Activated CD8-positive, alpha-beta T cell treated with anti-CD3 and anti-CD28 coated beads for 36 hours (primary cell): ENCODE data around the gene VWA5A. TPM values are rescaled to one million over a fixed set of nuclear protein-coding genes. Genes with fewer than 3 reads are reported as not detected.
A peak's percentile ranks its signal among the peaks of the same experiment; 100 is the strongest.

Experiments used
- ATAC-seq: fragments of 200-7000 bp; cut with Tn5 transposase; one replicate; pipeline ENCODE4 v1.10.0; 2021; ENCODE audit warnings: mild to moderate bottlenecking, moderate library complexity
- CTCF ChIA-PET: fragments of 350-600 bp; sonication (Branson Sonifier 250); formaldehyde crosslinking; loops from one replicate; lab custom pipeline; 2021; ENCODE audit warnings: antibody characterized with exemption; lab: Charles Lee
- POLR2A ChIA-PET: fragments of 350-600 bp; sonication (Branson Sonifier 250); formaldehyde crosslinking; loops from one replicate; lab custom pipeline; 2021; ENCODE audit warnings: antibody characterized with exemption; lab: Charles Lee
- DNase-seq: peaks from one replicate; pipeline ENCODE4 v3.0.0-alpha.2; 2020
- H3K27ac Mint-ChIP-seq: one replicate; pipeline ENCODE4 v1.8.0; 2021; ENCODE audit warnings: mild to moderate bottlenecking, mixed read lengths
- H3K27me3 Mint-ChIP-seq: one replicate; pipeline ENCODE4 v1.8.0; 2021; ENCODE audit warnings: mixed read lengths
- H3K36me3 Mint-ChIP-seq: one replicate; pipeline ENCODE4 v1.8.0; 2021; ENCODE audit warnings: low read depth, mixed read lengths
- H3K4me1 Mint-ChIP-seq: one replicate; pipeline ENCODE4 v1.8.0; 2021; ENCODE audit warnings: low read depth, mixed read lengths
- H3K4me3 Mint-ChIP-seq: one replicate; pipeline ENCODE4 v1.8.0; 2021; ENCODE audit warnings: mild to moderate bottlenecking, moderate library complexity, mixed read lengths
- H3K9me3 Mint-ChIP-seq: one replicate; pipeline ENCODE4 v1.8.0; 2021; ENCODE audit warnings: mixed read lengths
- intact Hi-C: fragments of 100-400 bp; cut with micrococcal nuclease; formaldehyde crosslinking; loops from one replicate; pipeline ENCODE4 v1.10.0; 2022
- total RNA-seq, 2 experiments: library from RNA; stranded (reverse); gene quantifications; one replicate each; pipeline ENCODE4 v1.2.3, GENCODE V29; 2021
- TF ChIP-seq, protein P1 (sequence below): fragments of 200-600 bp; IDR thresholded peaks from one replicate; pipeline ENCODE4 v1.8.0; 2022; ENCODE audit warnings: antibody characterized with exemption, mild to moderate bottlenecking

Gene VWA5A
- total RNA-seq, 2 experiments from 2014 or later = 4.4 TPM

- intact Hi-C loops = no loop called here
- TF ChIP-seq, protein P1, sequence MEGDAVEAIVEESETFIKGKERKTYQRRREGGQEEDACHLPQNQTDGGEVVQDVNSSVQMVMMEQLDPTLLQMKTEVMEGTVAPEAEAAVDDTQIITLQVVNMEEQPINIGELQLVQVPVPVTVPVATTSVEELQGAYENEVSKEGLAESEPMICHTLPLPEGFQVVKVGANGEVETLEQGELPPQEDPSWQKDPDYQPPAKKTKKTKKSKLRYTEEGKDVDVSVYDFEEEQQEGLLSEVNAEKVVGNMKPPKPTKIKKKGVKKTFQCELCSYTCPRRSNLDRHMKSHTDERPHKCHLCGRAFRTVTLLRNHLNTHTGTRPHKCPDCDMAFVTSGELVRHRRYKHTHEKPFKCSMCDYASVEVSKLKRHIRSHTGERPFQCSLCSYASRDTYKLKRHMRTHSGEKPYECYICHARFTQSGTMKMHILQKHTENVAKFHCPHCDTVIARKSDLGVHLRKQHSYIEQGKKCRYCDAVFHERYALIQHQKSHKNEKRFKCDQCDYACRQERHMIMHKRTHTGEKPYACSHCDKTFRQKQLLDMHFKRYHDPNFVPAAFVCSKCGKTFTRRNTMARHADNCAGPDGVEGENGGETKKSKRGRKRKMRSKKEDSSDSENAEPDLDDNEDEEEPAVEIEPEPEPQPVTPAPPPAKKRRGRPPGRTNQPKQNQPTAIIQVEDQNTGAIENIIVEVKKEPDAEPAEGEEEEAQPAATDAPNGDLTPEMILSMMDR = no peak
Measured at GRCh38 chr11:124101737-124102136, 13.5 kb upstream of the VWA5A start.

DNA sequence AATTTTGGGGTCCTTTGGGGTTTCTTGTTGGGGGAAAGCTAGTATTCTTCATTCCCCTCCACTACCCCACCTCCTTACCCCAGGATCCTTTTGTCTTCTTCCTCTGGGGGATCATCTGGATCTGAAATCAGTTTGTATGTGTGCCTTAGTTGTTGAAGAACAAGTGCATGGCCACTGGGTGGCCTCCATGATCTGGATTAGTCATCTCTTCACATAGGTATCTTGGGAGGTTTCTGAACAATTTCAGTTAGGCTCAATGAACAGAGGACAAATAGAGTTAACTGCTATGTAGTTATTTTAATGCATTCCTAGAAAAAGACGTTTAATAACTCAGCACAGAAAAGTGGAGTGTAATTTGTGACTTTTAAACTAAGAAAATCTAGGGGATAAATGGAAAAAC, 7.1 kb upstream of the VWA5A start:
- ChIA-PET CTCF (no interaction called here), POLR2A (no interaction called here)
- H3K4me3 Mint-ChIP-seq = no peak overlapping the region
- no peaks in the 10 kb centered on the region for H3K4me1 Mint-ChIP-seq
- intact Hi-C loops = no loop called here
- DNase-seq = peak; percentile 43
- peaks cover 17% of the 10 kb centered on the region for H3K27me3 Mint-ChIP-seq
- H3K27ac Mint-ChIP-seq = no peak overlapping the region
- H3K9me3 Mint-ChIP-seq = no peaks in the 10 kb centered on the region
- TF ChIP-seq, protein P1 = no peak
- no peak for ATAC-seq
- no peaks in the 10 kb centered on the region for H3K36me3 Mint-ChIP-seq

More at GRCh38 chr11:124101737-124102136, 13.5 kb upstream of the VWA5A start:
- Mint-ChIP-seq H3K36me3 (no peaks in the 10 kb centered on the region), H3K27ac (no peak overlapping the region), H3K4me3 (no peak overlapping the region), H3K9me3 (no peaks in the 10 kb centered on the region), H3K4me1 (no peaks in the 10 kb centered on the region), H3K27me3 (peaks cover 25% of the 10 kb centered on the region)
- ChIA-PET POLR2A (no interaction called here), CTCF (interaction anchor here (0.9 kb wide), 1 partner anchor 30 kb away, joined by 3 read pairs; no protein-coding TSS in a partner anchor)
- DNase-seq (no peak), ATAC-seq (no peak)

DNA sequence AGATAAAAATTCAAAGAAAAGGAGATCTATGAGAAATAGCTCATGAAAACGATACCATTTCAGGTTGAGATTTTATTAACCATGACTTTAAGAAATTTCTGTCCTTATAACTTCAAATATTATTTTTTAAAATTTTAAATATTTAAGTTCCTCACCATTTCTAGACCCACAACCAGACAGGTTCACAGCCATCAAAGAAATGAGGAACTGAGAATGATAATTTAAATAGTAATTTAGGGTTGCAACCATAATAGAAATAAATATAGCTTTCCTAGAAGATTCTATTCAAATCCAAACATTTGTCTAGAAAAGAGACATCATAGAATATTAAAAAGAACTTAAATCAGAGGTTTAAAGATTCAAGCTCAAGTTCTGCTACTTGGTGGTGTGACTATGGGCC, 5.9 kb upstream of the VWA5A start:
- Mint-ChIP-seq H3K27me3 (peaks cover 20% of the 10 kb centered on the region), H3K9me3 (no peaks in the 10 kb centered on the region), H3K36me3 (no peaks in the 10 kb centered on the region), H3K4me3 (no peak overlapping the region), H3K27ac (no peak overlapping the region), H3K4me1 (no peaks in the 10 kb centered on the region)
- CTCF ChIA-PET = interaction anchor here (0.6 kb wide), 1 partner anchor 71 kb away, joined by 3 read pairs; no protein-coding TSS in a partner anchor
- DNase-seq (no peak), ATAC-seq (no peak)
- POLR2A ChIA-PET = no interaction called here
- TF ChIP-seq, protein P1 = no peak
- intact Hi-C loops = no loop called here

GRCh38 chr11:124110201-124110600, 5.0 kb upstream of the VWA5A start:
- ChIA-PET CTCF (no interaction called here), POLR2A (no interaction called here)
- Mint-ChIP-seq H3K27ac (no peak overlapping the region), H3K4me1 (no peaks in the 10 kb centered on the region), H3K27me3 (peaks cover 17% of the 10 kb centered on the region), H3K4me3 (no peak overlapping the region), H3K9me3 (no peaks in the 10 kb centered on the region), H3K36me3 (no peaks in the 10 kb centered on the region)
- TF ChIP-seq, protein P1 = no peak
- ATAC-seq (no peak), DNase-seq (no peak)
- intact Hi-C loops = loop anchor here (10.0 kb wide), 1 partner anchor 85 kb away; no protein-coding TSS in a partner anchor

DNA sequence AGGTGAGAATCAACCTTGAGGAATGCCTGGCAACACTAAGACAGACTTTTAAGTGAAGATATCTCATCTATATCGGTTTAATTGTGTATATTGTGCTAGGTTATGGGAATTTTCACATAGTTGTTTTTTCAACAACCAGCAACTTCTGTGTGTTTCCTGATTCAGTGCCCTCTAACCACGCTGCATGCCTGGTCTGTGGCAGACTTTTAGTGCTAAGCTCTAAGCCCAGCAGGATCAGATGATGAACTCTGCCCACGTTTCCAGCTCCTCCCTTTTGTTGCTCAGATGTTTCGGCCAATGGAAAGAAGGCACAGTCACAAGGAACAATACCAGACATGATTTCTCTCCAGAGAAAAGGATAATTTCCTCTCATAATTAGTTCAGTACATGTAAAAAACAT, 1.4 kb upstream of the VWA5A start:
- ChIA-PET POLR2A (no interaction called here), CTCF (interaction anchor here (0.8 to 2.5 kb wide), 3 partner anchors 45 to 81 kb away, joined by 3 to 13 read pairs (median 4); no protein-coding TSS in a partner anchor)
- H3K4me3 Mint-ChIP-seq = no peak overlapping the region
- intact Hi-C loops = loop anchor here (10.0 kb wide), 1 partner anchor 81 kb away; no protein-coding TSS in a partner anchor
- no peaks in the 10 kb centered on the region for H3K9me3 Mint-ChIP-seq
- DNase-seq = no peak
- no peak overlapping the region for H3K27ac Mint-ChIP-seq
- ATAC-seq = no peak
- TF ChIP-seq, protein P1 = no peak
- H3K36me3 Mint-ChIP-seq = peaks cover 3% of the 10 kb centered on the region
- peaks cover 9% of the 10 kb centered on the region for H3K27me3 Mint-ChIP-seq
- peaks cover 10% of the 10 kb centered on the region for H3K4me1 Mint-ChIP-seq
